HUES6 (cell line): ENCODE results near the gene PCBP3.
"Not testable (repeated sequence)": the region's sequence is repeated elsewhere in the genome, so short reads cannot be mapped to it uniquely, and the experiment has no call there.

Experiments used
- H3K27ac ChIP-seq: 2 replicates; pipeline ENCODE4 v1.7.0; 2013; ENCODE audit warnings: low read depth, mild to moderate bottlenecking, low read length, inconsistent platforms
- H3K27me3 ChIP-seq: 2 replicates; pipeline ENCODE4 v1.6.1; 2013; ENCODE audit warnings: low read length; ENCODE audit not compliant: control insufficient read depth, insufficient read depth
- H3K36me3 ChIP-seq: 2 replicates; pipeline ENCODE4 v1.6.1; 2013; ENCODE audit warnings: low read length; ENCODE audit not compliant: control insufficient read depth, insufficient read depth
- H3K4me1 ChIP-seq: 2 replicates; pipeline ENCODE4 v1.6.1; 2013; ENCODE audit warnings: low read length; ENCODE audit not compliant: control insufficient read depth, insufficient read depth
- H3K4me3 ChIP-seq: 2 replicates; pipeline ENCODE4 v1.5.1; 2013; ENCODE audit warnings: low read depth, low read length
- H3K9ac ChIP-seq: one replicate; pipeline ENCODE4 v1.6.1; 2013; ENCODE audit warnings: mild to moderate bottlenecking, low read length
- H3K9me3 ChIP-seq: 2 replicates; pipeline ENCODE4 v1.6.1; 2013; ENCODE audit warnings: low read depth, low read length; ENCODE audit not compliant: control insufficient read depth, insufficient read depth

Gene PCBP3

GRCh38 chr21:45603481-45603880 is 40.0 kb upstream of the PCBP3 start:
- Histone ChIP-seq H3K9me3 (peaks cover 21% of the 10 kb centered on the region), H3K9ac (no peak overlapping the region), H3K27ac (no peak overlapping the region), H3K36me3 (no peaks in the 10 kb centered on the region), H3K4me3 (no peak overlapping the region), H3K27me3 (peaks cover 22% of the 10 kb centered on the region), H3K4me1 (no peaks in the 10 kb centered on the region; the same call in 1 of the 2 replicates)

- Histone ChIP-seq H3K9me3 (peaks cover 18% of the 10 kb centered on the region), H3K27me3 (peaks cover 20% of the 10 kb centered on the region)
- not testable (repeated sequence) for H3K4me3 ChIP-seq, H3K4me1 ChIP-seq, H3K36me3 ChIP-seq, H3K9ac ChIP-seq, H3K27ac ChIP-seq
Measured at GRCh38 chr21:45604681-45605080, 38.8 kb upstream of the PCBP3 start.

- Histone ChIP-seq H3K9me3 (0 out of 2 replicates have a peak, but pooled peaks cover 3% of the 10 kb centered on the region), H3K4me3 (no peak overlapping the region), H3K27ac (no peak overlapping the region), H3K4me1 (no peaks in the 10 kb centered on the region; the same call in 1 of the 2 replicates), H3K9ac (no peak overlapping the region), H3K36me3 (no peaks in the 10 kb centered on the region), H3K27me3 (peaks cover 26% of the 10 kb centered on the region)
Measured at GRCh38 chr21:45607021-45607908, 36.3 kb upstream of the PCBP3 start.

DNA sequence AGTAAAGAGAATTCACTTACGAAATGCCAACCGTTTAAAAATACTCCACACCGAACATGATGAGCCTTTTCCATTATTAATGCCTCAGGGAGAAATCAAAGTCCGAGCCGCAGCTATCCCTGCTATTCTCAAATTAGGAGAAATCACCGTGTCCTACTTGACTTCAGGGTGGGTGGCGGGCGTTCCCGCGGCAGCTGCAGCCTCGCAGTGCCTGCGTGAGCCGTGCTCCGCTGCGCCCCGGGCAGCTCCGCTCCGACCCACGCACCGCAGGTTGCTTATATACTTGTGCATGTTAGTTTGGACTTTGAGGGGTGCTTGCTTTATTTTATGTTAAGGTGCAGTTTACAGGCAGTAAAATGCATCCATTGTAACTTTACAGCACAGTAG is 35.6 kb upstream of the PCBP3 start:
- Histone ChIP-seq H3K4me1 (no peaks in the 10 kb centered on the region; the same call in 1 of the 2 replicates), H3K9ac (no peak overlapping the region), H3K4me3 (no peak overlapping the region), H3K27me3 (peaks cover 26% of the 10 kb centered on the region), H3K9me3 (0 out of 2 replicates have a peak, but pooled peaks cover 3% of the 10 kb centered on the region), H3K36me3 (no peaks in the 10 kb centered on the region), H3K27ac (no peak overlapping the region)

GRCh38 chr21:45608747-45609470 is 34.6 kb upstream of the PCBP3 start:
- not testable (repeated sequence) for H3K4me3 ChIP-seq, H3K27ac ChIP-seq, H3K36me3 ChIP-seq, H3K4me1 ChIP-seq, H3K9ac ChIP-seq, H3K9me3 ChIP-seq
- H3K27me3 ChIP-seq = peaks cover 26% of the 10 kb centered on the region

- not testable (repeated sequence) for H3K36me3 ChIP-seq, H3K4me3 ChIP-seq, H3K4me1 ChIP-seq, H3K9ac ChIP-seq, H3K9me3 ChIP-seq, H3K27ac ChIP-seq
- peaks cover 26% of the 10 kb centered on the region for H3K27me3 ChIP-seq
Measured at GRCh38 chr21:45609616-45610015, 33.9 kb upstream of the PCBP3 start.

DNA sequence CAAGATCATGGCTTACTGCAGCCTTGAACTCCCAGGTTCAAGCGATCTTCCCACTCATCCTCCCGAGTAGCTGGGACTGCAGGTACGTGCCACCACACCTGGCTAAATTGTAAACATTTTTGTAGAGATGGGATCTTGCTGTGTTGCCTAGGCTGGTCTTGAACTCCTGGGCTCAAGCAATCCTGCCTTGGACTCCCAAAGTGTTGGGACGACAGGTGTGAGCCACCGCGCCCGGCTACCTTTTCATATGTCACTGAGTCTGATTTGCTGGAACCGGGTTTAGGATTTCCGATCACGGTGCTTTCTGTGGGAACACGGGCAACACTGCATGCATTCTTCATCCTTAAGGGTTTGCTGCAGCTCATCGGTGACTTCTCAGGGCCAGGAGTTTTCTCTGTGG is 32.2 kb upstream of the PCBP3 start:
- Histone ChIP-seq H3K9me3 (no peaks in the 10 kb centered on the region), H3K36me3 (no peaks in the 10 kb centered on the region), H3K4me3 (no peak overlapping the region), H3K27me3 (peaks cover 26% of the 10 kb centered on the region), H3K9ac (no peak overlapping the region), H3K4me1 (no peaks in the 10 kb centered on the region; the same call in 1 of the 2 replicates), H3K27ac (no peak overlapping the region)

- peaks cover 1% of the 10 kb centered on the region; the same call in 1 of the 2 replicates for H3K4me1 ChIP-seq
- H3K9me3 ChIP-seq = no peaks in the 10 kb centered on the region
- peaks cover 23% of the 10 kb centered on the region for H3K27me3 ChIP-seq
- no peak overlapping the region for H3K27ac ChIP-seq
- no peaks in the 10 kb centered on the region for H3K36me3 ChIP-seq
- no peak overlapping the region for H3K9ac ChIP-seq
- H3K4me3 ChIP-seq = no peak overlapping the region
Measured at GRCh38 chr21:45611939-45612664, 31.4 kb upstream of the PCBP3 start.

GRCh38 chr21:45612665-45613019 is 30.9 kb upstream of the PCBP3 start:
- not testable (repeated sequence) for H3K36me3 ChIP-seq, H3K9me3 ChIP-seq, H3K27ac ChIP-seq, H3K4me1 ChIP-seq, H3K4me3 ChIP-seq, H3K9ac ChIP-seq
- peaks cover 19% of the 10 kb centered on the region for H3K27me3 ChIP-seq

- peaks cover 11% of the 10 kb centered on the region for H3K27me3 ChIP-seq
- no peak overlapping the region for H3K9ac ChIP-seq
- H3K27ac ChIP-seq = no peak overlapping the region
- H3K4me1 ChIP-seq = peaks cover 8% of the 10 kb centered on the region; the same call in 1 of the 2 replicates
- H3K36me3 ChIP-seq = no peaks in the 10 kb centered on the region
- H3K4me3 ChIP-seq = no peak overlapping the region
- no peaks in the 10 kb centered on the region for H3K9me3 ChIP-seq
Measured at GRCh38 chr21:45613396-45613795, 30.1 kb upstream of the PCBP3 start.
